Measurements from ENCODE around the gene MYL7. TPM values are rescaled to one million over a fixed set of nuclear protein-coding genes. Genes with fewer than 3 reads are reported as not detected.
A peak's percentile ranks its signal among the peaks of the same experiment; 100 is the strongest.

Gene MYL7
- total RNA-seq, 4 donors from 2014 or later = not detected

- intact Hi-C loops (cut with DNase I) = no loop called here
Observed at GRCh38 chr7:44112997-44113763, 28.0 kb downstream of the MYL7 start.

GRCh38 chr7:44112231-44112996, 28.7 kb downstream of the MYL7 start:
- Histone ChIP-seq H3K36me3 (peaks cover 0 to 93% (median 5%) of the 10 kb centered on the region in 3 donors), H3K27me3 (no peaks in the 10 kb centered on the region), H3K4me3 (no peak overlapping the region), H3K9me3 (no peaks in the 10 kb centered on the region), H3K4me1 (peaks cover 0 to 41% (median 4%) of the 10 kb centered on the region in 3 donors), H3K27ac (peak overlapping the region in 2 of 4 donors; percentile 3 to 34)
- intact Hi-C loops (cut with DNase I) = no loop called here
- TF ChIP-seq, protein P1, sequence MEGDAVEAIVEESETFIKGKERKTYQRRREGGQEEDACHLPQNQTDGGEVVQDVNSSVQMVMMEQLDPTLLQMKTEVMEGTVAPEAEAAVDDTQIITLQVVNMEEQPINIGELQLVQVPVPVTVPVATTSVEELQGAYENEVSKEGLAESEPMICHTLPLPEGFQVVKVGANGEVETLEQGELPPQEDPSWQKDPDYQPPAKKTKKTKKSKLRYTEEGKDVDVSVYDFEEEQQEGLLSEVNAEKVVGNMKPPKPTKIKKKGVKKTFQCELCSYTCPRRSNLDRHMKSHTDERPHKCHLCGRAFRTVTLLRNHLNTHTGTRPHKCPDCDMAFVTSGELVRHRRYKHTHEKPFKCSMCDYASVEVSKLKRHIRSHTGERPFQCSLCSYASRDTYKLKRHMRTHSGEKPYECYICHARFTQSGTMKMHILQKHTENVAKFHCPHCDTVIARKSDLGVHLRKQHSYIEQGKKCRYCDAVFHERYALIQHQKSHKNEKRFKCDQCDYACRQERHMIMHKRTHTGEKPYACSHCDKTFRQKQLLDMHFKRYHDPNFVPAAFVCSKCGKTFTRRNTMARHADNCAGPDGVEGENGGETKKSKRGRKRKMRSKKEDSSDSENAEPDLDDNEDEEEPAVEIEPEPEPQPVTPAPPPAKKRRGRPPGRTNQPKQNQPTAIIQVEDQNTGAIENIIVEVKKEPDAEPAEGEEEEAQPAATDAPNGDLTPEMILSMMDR (IDR thresholded peaks at IDR 0.05) = no peak
- TF ChIP-seq POLR2A (IDR thresholded peaks at IDR 0.05) = no peak
- DNase-seq = no peak
- WGBS, 2 donors = 73% methylated on average over 5 to 8 of the region's 41 CpGs

More at GRCh38 chr7:44112997-44113763, 28.0 kb downstream of the MYL7 start:
- TF ChIP-seq POLR2A (IDR thresholded peaks at IDR 0.05) = no peak
- TF ChIP-seq, protein P1 (IDR thresholded peaks at IDR 0.05) = no peak
- DNase-seq = no peak
- Histone ChIP-seq H3K27me3 (no peaks in the 10 kb centered on the region), H3K36me3 (peaks cover 0 to 93% (median 5%) of the 10 kb centered on the region in 3 donors), H3K4me1 (peaks cover 0 to 33% (median 0%) of the 10 kb centered on the region in 3 donors), H3K4me3 (no peak overlapping the region), H3K27ac (peak overlapping the region in 2 of 4 donors; percentile 3 to 34), H3K9me3 (no peaks in the 10 kb centered on the region)
- WGBS, 2 donors = 72 to 83% methylated on average over 6 to 11 of the region's 34 CpGs

DNA sequence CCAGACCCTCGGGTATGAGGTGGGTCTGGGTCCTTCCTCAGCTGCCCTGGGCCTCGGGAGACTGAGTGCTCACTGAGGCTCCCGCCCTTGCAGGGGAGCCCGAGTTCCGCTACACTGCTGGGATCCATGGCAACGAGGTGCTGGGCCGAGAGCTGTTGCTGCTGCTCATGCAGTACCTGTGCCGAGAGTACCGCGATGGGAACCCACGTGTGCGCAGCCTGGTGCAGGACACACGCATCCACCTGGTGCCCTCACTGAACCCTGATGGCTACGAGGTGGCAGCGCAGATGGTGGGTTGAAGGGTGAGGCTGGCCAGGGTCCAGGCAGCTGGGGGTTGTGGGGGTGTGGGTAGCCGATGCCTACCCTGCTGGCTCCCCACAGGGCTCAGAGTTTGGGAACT, 29.4 kb downstream of the MYL7 start:
- H3K27ac ChIP-seq = no peak overlapping the region
- H3K27me3 ChIP-seq = no peaks in the 10 kb centered on the region
- peaks cover 0 to 93% (median 5%) of the 10 kb centered on the region in 3 donors for H3K36me3 ChIP-seq
- peaks cover 0 to 47% (median 11%) of the 10 kb centered on the region in 3 donors for H3K4me1 ChIP-seq
- H3K4me3 ChIP-seq = no peak overlapping the region
- no peak for DNase-seq
- TF ChIP-seq POLR2A (IDR thresholded peaks at IDR 0.05) = no peak
- TF ChIP-seq, protein P1 (IDR thresholded peaks at IDR 0.05) = no peak
- intact Hi-C loops (cut with DNase I) = no loop called here
- no peaks in the 10 kb centered on the region for H3K9me3 ChIP-seq
- WGBS, 2 donors = 67 to 83% methylated on average over 1 of the region's 16 CpGs

DNA sequence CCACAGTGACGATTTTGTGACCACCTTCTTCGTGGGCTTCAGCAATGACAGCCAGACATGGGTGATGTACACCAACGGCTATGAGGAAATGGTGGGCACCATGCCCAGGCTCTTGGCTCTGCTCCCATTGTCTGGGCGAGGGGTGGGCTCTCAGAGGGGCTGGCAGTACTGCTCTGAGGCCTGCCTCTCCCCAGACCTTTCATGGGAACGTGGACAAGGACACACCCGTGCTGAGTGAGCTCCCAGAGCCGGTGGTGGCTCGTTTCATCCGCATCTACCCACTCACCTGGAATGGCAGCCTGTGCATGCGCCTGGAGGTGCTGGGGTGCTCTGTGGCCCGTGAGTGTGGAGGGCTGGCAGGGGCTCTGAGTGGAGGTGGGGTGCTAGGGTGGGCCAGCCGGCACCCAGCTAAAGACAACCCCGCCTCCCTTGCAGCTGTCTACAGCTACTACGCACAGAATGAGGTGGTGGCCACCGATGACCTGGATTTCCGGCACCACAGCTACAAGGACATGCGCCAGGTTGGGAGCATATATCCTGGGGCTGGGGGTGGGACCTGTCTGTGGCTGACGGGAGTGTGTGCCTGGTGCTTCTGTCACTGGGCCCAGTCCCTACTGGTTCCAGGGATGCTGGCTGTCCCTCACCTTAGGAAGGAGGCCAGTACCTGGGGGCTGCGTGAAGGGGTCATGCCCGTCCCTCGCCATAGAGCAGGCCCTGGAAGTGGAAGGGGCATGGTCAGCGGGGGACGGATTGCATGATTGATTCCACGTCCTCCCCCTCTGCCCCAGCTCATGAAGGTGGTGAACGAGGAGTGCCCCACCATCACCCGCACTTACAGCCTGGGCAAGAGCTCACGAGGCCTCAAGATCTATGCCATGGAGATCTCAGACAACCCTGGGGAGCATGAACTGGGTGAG, 30.2 kb downstream of the MYL7 start:
- intact Hi-C loops (cut with DNase I) = no loop called here
- no peaks in the 10 kb centered on the region for H3K9me3 ChIP-seq
- H3K4me1 ChIP-seq = peaks cover 0 to 55% (median 18%) of the 10 kb centered on the region in 3 donors
- H3K27me3 ChIP-seq = peaks cover 0 to under 1% (median 0%) of the 10 kb centered on the region in 4 donors
- 45 to 58% methylated on average over 8 to 9 of the region's 27 CpGs for WGBS, 2 donors
- H3K36me3 ChIP-seq = peaks cover 0 to 86% (median 5%) of the 10 kb centered on the region in 3 donors
- peak overlapping the region in 3 of 4 donors; percentile 9 to 92 (median 14) for H3K27ac ChIP-seq
- DNase-seq = no peak
- no peak for TF ChIP-seq POLR2A (IDR thresholded peaks at IDR 0.05)
- TF ChIP-seq, protein P1 (IDR thresholded peaks at IDR 0.05) = no peak
- no peak overlapping the region for H3K4me3 ChIP-seq

Data from esophagus squamous epithelium (tissue), 5 donors.